ENCODE results near the gene NOX4. TPM values are rescaled to one million over a fixed set of nuclear protein-coding genes. Genes with fewer than 3 reads are reported as not detected.

NOX4 gene
- total RNA-seq, 1 donor from 2014 or later: 11.5 TPM

GRCh38 chr11:89484896-89485295, 6.3 kb downstream of the NOX4 start:
- Mint-ChIP-seq H3K27ac (ENCODE audit: unreplicated experiment) (no peak overlapping the region), H3K4me3 (ENCODE audit: unreplicated experiment) (no peak overlapping the region), H3K27me3 (ENCODE audit: unreplicated experiment) (no peaks in the 10 kb centered on the region), H3K9me3 (ENCODE audit: unreplicated experiment) (no peaks in the 10 kb centered on the region), H3K4me1 (ENCODE audit: unreplicated experiment) (peaks cover 10% of the 10 kb centered on the region), H3K36me3 (ENCODE audit: low read depth, unreplicated experiment) (no peaks in the 10 kb centered on the region)
- TF ChIP-seq CTCF (IDR thresholded peaks at IDR 0.05; ENCODE audit: unreplicated experiment): no peak
- no peak for DNase-seq (ENCODE audit: low spot score)

- H3K27me3 Mint-ChIP-seq (ENCODE audit: unreplicated experiment): no peaks in the 10 kb centered on the region
- DNase-seq (ENCODE audit: low spot score): no peak
- no peaks in the 10 kb centered on the region for H3K4me1 Mint-ChIP-seq (ENCODE audit: unreplicated experiment)
- H3K27ac Mint-ChIP-seq (ENCODE audit: unreplicated experiment): no peak overlapping the region
- H3K9me3 Mint-ChIP-seq (ENCODE audit: unreplicated experiment): no peaks in the 10 kb centered on the region
- H3K4me3 Mint-ChIP-seq (ENCODE audit: unreplicated experiment): no peak overlapping the region
- no peaks in the 10 kb centered on the region for H3K36me3 Mint-ChIP-seq (ENCODE audit: low read depth, unreplicated experiment)
- TF ChIP-seq CTCF (IDR thresholded peaks at IDR 0.05; ENCODE audit: unreplicated experiment): no peak
These were observed 14.0 kb downstream of the NOX4 start for GRCh38 chr11:89477175-89477574.

- Mint-ChIP-seq H3K36me3 (ENCODE audit: low read depth, unreplicated experiment) (no peaks in the 10 kb centered on the region), H3K4me3 (ENCODE audit: unreplicated experiment) (no peak overlapping the region), H3K27me3 (ENCODE audit: unreplicated experiment) (no peaks in the 10 kb centered on the region), H3K9me3 (ENCODE audit: unreplicated experiment) (no peaks in the 10 kb centered on the region), H3K4me1 (ENCODE audit: unreplicated experiment) (no peaks in the 10 kb centered on the region), H3K27ac (ENCODE audit: unreplicated experiment) (no peak overlapping the region)
- TF ChIP-seq CTCF (IDR thresholded peaks at IDR 0.05; ENCODE audit: unreplicated experiment): no peak
- no peak for DNase-seq (ENCODE audit: low spot score)
These were observed 27.9 kb downstream of the NOX4 start for GRCh38 chr11:89463266-89463780.

- no peaks in the 10 kb centered on the region for H3K4me1 Mint-ChIP-seq (ENCODE audit: unreplicated experiment)
- no peaks in the 10 kb centered on the region for H3K27me3 Mint-ChIP-seq (ENCODE audit: unreplicated experiment)
- H3K27ac Mint-ChIP-seq (ENCODE audit: unreplicated experiment): no peak overlapping the region
- no peak overlapping the region for H3K4me3 Mint-ChIP-seq (ENCODE audit: unreplicated experiment)
- TF ChIP-seq CTCF (IDR thresholded peaks at IDR 0.05; ENCODE audit: unreplicated experiment): no peak
- H3K9me3 Mint-ChIP-seq (ENCODE audit: unreplicated experiment): no peaks in the 10 kb centered on the region
- H3K36me3 Mint-ChIP-seq (ENCODE audit: low read depth, unreplicated experiment): no peaks in the 10 kb centered on the region
- DNase-seq (ENCODE audit: low spot score): no peak
These were observed 32.5 kb downstream of the NOX4 start for GRCh38 chr11:89458716-89459115.

GRCh38 chr11:89457190-89457589, 34.0 kb downstream of the NOX4 start:
- no peaks in the 10 kb centered on the region for H3K27me3 Mint-ChIP-seq (ENCODE audit: unreplicated experiment)
- H3K4me1 Mint-ChIP-seq (ENCODE audit: unreplicated experiment): no peaks in the 10 kb centered on the region
- H3K36me3 Mint-ChIP-seq (ENCODE audit: low read depth, unreplicated experiment): no peaks in the 10 kb centered on the region
- H3K4me3 Mint-ChIP-seq (ENCODE audit: unreplicated experiment): no peak overlapping the region
- no peak for DNase-seq (ENCODE audit: low spot score)
- H3K9me3 Mint-ChIP-seq (ENCODE audit: unreplicated experiment): no peaks in the 10 kb centered on the region
- TF ChIP-seq CTCF (IDR thresholded peaks at IDR 0.05; ENCODE audit: unreplicated experiment): no peak
- H3K27ac Mint-ChIP-seq (ENCODE audit: unreplicated experiment): no peak overlapping the region

Measured in endothelial cell (in vitro differentiated cells).